ACC112 (cell line): ENCODE results near the gene ATG10.

Source experiments
- H2AFZ ChIP-seq: fragments of 200-600 bp; sonication (generic); one replicate; pipeline ENCODE4 v1.6.0; 2017; ENCODE audit warnings: antibody characterized with exemption, low read length; ENCODE audit not compliant: unreplicated experiment
- H3K27ac ChIP-seq: fragments of 200-600 bp; sonication (generic); 2 replicates; pipeline ENCODE4 v1.5.1; 2014; ENCODE audit warnings: low read depth, mild to moderate bottlenecking, antibody characterized with exemption, low read length, moderate library complexity
- H3K27me3 ChIP-seq: fragments of 200-600 bp; sonication (generic); 2 replicates; pipeline ENCODE4 v1.6.1; 2014; ENCODE audit warnings: mild to moderate bottlenecking, antibody characterized with exemption, low read length, moderate library complexity, mixed read lengths; ENCODE audit not compliant: insufficient read depth
- H3K36me3 ChIP-seq: fragments of 200-600 bp; sonication (generic); 2 replicates; pipeline ENCODE4 v1.6.1; 2016; ENCODE audit warnings: mild to moderate bottlenecking, antibody characterized with exemption, low read length, moderate library complexity, mixed read lengths; ENCODE audit not compliant: insufficient read depth
- H3K4me1 ChIP-seq: fragments of 200-600 bp; sonication (generic); one replicate; pipeline ENCODE4 v1.6.1; 2016; ENCODE audit warnings: low read length, mixed read lengths; ENCODE audit not compliant: insufficient read depth, unreplicated experiment, control insufficient read depth
- H3K4me3 ChIP-seq: fragments of 200-600 bp; sonication (generic); 2 replicates; pipeline ENCODE4 v1.5.1; 2014; ENCODE audit warnings: mild to moderate bottlenecking, low read depth, low read length
- H3K79me2 ChIP-seq: fragments of 200-600 bp; sonication (generic); one replicate; pipeline ENCODE4 v1.6.0; 2016; ENCODE audit warnings: low read length; ENCODE audit not compliant: control insufficient read depth, unreplicated experiment, insufficient read depth

The ATG10 gene

DNA sequence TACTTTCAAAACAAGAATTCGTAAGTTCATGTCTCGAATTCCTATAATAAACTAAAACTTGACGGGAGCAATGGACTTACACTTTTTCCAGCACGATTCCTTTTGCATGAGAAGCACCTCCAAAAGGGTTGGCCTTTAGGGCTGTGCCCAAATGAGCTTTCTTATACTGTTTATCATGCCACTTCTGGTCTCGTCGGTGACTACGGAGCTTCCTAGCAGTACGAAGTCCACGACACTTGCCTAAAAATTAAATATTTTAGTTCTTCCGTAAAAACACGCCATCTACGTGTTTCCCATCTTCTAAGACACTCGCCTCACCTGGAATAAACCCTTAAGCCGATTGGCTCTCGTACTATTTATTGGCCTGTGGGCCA lies 305.8 kb downstream of the ATG10 start:
- peak overlapping the region; percentile 100 for H3K4me3 ChIP-seq
- peaks cover 31% of the 10 kb centered on the region for H3K36me3 ChIP-seq
- H3K4me1 ChIP-seq: peaks cover 17% of the 10 kb centered on the region
- peaks cover 37% of the 10 kb centered on the region for H3K79me2 ChIP-seq
- H3K27me3 ChIP-seq: no peaks in the 10 kb centered on the region
- H3K27ac ChIP-seq: peak overlapping the region; percentile 67
- H2AFZ ChIP-seq: no peak overlapping the region

DNA sequence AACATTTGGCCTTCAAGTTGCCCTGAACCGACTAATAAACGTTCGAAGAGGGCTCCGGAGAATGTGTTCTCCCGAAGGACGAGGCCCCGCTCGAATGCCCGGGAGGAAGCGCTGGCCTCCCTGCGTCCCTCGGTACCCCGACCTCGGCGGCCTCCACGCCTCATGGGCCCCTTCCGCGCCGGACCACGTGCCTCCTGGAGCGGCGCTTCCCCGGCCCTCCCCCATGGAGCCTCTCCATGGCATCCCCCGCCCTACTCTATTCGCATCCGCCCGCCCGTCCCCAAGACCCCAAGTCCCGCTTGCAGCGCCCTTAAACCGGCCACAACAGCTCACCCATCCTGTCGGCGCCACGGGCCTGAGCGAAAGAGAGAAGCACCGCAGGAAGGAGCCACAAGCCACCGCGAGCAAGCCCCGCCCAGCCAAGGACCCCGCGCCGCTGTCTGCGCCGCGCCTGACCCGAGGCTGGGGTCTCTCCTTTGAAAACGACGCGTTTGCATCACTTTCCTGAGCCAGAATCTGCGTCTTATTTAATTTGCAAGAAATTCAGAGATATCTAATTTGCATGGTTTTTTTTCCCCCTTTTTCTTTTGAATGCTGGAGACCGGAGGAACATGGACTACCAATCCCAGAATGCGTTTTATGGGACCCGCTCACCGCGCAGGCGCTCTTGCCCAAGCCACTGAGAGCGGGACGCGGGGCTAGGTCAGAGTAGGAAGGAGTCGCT lies 306.3 kb downstream of the ATG10 start, which contains the start of gene RPS23:
Gene RPS23, minus strand, starts transcription at position 368 of the 724 bp plus-strand sequence. Its CDS starts 31 bp downstream, at position 337.
- Histone ChIP-seq H3K27ac (peak within 1 kb of the TSS; percentile 67), H2AFZ (peak within 1 kb of the TSS; percentile 82), H3K4me3 (peak within 1 kb of the TSS; percentile 100), H3K79me2 (peaks cover 37% of the 10 kb centered on the region), H3K36me3 (peaks cover 31% of the 10 kb centered on the region), H3K4me1 (peaks cover 17% of the 10 kb centered on the region), H3K27me3 (no peaks in the 10 kb centered on the region)

DNA sequence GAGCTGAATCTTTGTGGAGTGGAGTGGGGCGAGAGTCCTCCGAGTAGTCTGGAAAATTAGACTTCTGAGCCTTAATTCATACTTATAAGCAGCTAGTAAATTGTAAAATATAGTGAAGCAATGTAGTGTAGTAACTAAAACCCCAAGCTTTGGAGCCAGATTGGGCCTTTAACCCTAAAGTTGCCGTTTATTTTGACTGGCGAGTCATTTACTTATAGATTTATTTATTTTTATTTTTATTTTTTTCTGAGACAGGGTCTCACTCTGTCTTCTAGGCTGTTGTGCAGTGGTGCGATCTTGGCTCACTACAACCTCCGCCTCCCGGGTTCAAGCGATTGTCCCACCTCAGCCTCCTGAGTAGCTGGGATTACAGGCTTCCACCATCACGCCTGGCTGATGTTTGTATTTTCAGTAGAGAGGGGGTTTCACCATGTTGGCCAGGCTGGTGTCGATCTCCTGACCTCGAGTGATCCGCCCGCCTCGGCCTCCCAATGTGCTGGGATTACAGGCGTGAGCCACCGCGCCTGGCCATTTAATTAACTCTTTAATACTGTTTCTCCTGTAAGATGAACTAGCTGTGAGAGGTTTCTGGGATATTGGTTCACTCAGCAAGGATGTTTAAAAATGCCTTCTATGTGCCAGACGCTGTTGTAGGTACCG lies 307.0 kb downstream of the ATG10 start:
- no peaks in the 10 kb centered on the region for H3K27me3 ChIP-seq
- peaks cover 17% of the 10 kb centered on the region for H3K4me1 ChIP-seq
- peak overlapping the region; percentile 47 for H2AFZ ChIP-seq

DNA sequence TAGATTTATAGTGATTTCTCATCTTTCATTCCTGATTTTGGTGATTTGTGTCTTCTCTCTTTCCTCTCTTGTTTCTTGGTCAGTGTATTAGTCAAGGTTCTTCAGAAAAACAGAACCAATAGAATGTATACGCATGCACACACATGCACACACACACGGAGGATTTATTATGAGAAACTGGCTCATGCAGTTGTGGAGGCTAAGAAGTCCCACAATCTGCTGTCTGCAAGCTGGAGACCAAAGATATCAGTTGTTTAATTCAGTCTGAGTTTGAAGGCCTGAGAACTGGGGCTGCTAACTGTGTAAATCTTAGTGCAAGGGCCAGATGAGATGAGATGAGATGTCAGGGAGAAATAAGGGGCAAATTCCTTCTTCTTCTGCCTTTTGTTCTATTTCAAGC lies 312.1 kb downstream of the ATG10 start:
- no peak overlapping the region for H3K27ac ChIP-seq
- no peaks in the 10 kb centered on the region for H3K36me3 ChIP-seq
- no peaks in the 10 kb centered on the region for H3K27me3 ChIP-seq
- H3K4me1 ChIP-seq: peaks cover 10% of the 10 kb centered on the region
- peaks cover 7% of the 10 kb centered on the region for H3K79me2 ChIP-seq
- no peak overlapping the region for H2AFZ ChIP-seq
- no peak overlapping the region for H3K4me3 ChIP-seq

More for the DNA sequence above, 307.0 kb downstream of the ATG10 start:
- H3K36me3 ChIP-seq: peaks cover 31% of the 10 kb centered on the region
- peak overlapping the region; percentile 67; the same call in 1 of the 2 replicates for H3K27ac ChIP-seq
- H3K4me3 ChIP-seq: peak overlapping the region; percentile 100
- H3K79me2 ChIP-seq: peaks cover 37% of the 10 kb centered on the region

DNA sequence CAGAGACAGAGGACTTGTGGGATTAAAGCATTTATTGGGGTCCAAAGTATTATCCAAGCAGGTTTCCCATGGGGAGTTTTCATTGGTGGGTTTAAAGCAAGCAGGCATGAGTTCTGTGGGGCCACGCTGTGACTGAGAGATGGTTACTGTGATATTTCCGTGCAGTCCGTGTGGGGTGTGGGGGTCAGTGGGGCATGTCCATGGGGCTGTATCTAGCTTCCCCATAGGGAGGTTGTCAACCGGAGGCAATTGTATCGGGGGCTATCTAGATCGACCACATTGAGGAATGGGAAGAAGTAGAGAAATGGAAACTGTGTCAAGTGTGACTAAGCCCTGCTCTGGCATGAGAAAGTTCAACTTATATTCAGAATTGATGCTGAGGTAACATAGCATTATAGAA lies 313.4 kb downstream of the ATG10 start:
- H3K27ac ChIP-seq: no peak overlapping the region
- no peaks in the 10 kb centered on the region for H3K27me3 ChIP-seq
- H2AFZ ChIP-seq: no peak overlapping the region
- H3K79me2 ChIP-seq: peaks cover 2% of the 10 kb centered on the region
- H3K4me1 ChIP-seq: no peaks in the 10 kb centered on the region
- no peak overlapping the region for H3K4me3 ChIP-seq
- no peaks in the 10 kb centered on the region for H3K36me3 ChIP-seq

DNA sequence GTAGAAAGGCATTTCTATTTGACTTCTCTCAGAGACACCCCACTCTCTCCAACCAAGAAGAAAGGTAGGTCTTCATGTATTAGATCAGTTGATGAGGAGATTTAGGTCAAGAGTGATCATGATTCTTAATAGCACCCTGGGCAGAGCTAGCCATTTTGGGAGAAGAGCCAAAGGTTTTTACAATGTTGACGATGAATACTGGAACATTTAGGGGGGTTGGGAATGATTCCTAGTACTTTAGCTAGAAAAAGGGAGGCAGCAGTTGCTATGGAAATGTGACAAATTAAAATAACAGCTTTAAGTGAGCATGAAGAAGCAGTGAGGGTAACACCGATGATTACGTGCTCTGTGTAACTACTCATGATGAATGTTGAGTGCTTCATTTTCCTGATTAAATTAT lies 315.8 kb downstream of the ATG10 start:
- H3K4me3 ChIP-seq: no peak overlapping the region
- no peaks in the 10 kb centered on the region for H3K4me1 ChIP-seq
- no peak overlapping the region for H2AFZ ChIP-seq
- peaks cover 2% of the 10 kb centered on the region for H3K79me2 ChIP-seq
- H3K27ac ChIP-seq: no peak overlapping the region
- no peaks in the 10 kb centered on the region for H3K27me3 ChIP-seq
- no peaks in the 10 kb centered on the region for H3K36me3 ChIP-seq

DNA sequence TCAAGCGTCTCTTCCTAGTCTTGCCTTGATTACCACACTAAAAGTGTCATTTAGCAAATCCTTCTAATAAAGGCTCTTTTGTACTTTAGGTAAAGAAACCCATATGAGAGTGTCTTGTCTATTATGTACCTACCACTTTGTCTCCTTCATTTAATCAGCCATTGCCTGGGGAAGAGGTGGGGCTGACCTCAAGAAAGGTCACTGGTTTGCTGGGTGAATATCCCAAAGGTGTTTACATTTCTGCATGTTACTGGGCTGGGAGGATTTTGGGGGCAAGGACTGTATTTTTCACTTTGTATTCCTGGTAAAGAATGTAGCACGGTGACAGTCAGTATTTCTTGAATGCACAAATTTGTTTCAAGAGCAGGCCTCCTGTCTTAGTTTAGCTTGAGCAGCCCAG lies 318.2 kb downstream of the ATG10 start:
- Histone ChIP-seq H3K36me3 (no peaks in the 10 kb centered on the region), H3K4me3 (no peak overlapping the region), H3K27ac (no peak overlapping the region), H2AFZ (no peak overlapping the region), H3K79me2 (peaks cover 2% of the 10 kb centered on the region), H3K27me3 (no peaks in the 10 kb centered on the region), H3K4me1 (no peaks in the 10 kb centered on the region)

DNA sequence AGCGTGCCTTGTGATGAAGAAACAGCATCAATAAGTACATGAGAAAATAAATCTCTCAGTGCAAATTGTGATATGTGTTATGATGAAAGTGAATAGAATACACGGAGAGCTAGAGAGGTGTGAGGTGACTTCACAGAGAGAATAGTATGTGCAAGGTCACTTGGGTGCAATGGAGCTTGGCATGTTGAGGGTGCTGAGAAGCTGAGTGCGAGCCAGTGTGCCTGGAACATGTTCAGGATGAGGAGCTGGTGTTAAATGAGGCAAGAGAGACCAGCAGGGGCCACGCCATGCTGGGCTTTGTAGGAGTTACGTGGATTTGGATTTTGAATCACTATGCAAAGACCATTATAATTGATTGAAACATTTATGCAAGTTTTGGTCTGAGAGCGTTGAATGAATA lies 319.1 kb downstream of the ATG10 start:
- no peak overlapping the region for H3K27ac ChIP-seq
- H2AFZ ChIP-seq: no peak overlapping the region
- peaks cover 2% of the 10 kb centered on the region for H3K79me2 ChIP-seq
- no peak overlapping the region for H3K4me3 ChIP-seq
- H3K27me3 ChIP-seq: no peaks in the 10 kb centered on the region
- H3K36me3 ChIP-seq: no peaks in the 10 kb centered on the region
- H3K4me1 ChIP-seq: no peaks in the 10 kb centered on the region

DNA sequence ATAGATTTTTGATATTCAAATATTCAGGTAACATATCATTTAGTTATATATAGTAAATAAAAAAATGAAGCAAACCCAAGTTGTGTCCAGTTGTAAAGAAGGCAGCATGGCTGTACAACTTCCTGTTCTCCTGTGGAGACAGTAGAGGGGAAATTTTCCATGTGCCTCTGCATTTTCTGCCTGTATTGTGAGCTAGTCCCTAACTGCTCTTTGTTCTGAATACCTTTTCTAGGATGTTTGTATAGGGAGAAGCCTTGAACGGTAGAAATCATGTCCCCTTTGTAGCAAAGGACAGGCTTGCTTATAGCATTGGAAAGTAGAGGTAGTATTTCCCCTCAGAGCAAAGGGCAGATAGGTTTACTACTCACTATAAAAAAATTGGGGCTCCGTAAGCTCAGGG lies 319.6 kb downstream of the ATG10 start:
- Histone ChIP-seq H3K27ac (no peak overlapping the region), H3K4me1 (no peaks in the 10 kb centered on the region), H3K27me3 (no peaks in the 10 kb centered on the region), H3K4me3 (no peak overlapping the region), H3K36me3 (no peaks in the 10 kb centered on the region), H2AFZ (no peak overlapping the region), H3K79me2 (no peaks in the 10 kb centered on the region)

DNA sequence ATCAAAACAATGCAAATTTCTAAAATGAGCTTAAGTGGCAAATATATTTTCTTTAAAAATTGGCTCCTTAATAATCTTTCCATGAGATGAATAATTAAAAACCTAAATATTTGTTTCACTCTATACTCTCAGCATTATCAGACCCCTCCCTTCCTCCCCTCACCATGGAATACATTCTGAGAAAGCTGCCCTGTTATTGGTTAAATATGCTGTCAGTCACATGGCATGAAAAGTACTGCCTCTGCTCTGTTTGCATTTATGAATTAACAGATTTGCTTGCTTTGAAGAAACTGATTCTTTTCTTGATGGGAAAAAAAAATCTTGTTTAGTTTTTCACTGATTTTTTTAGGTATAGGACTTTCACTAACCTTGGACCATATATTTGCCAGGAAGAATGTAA lies 323.3 kb downstream of the ATG10 start:
- Histone ChIP-seq H3K79me2 (no peaks in the 10 kb centered on the region), H3K27me3 (no peaks in the 10 kb centered on the region), H3K36me3 (no peaks in the 10 kb centered on the region), H3K27ac (no peak overlapping the region), H2AFZ (no peak overlapping the region), H3K4me1 (no peaks in the 10 kb centered on the region), H3K4me3 (no peak overlapping the region)

DNA sequence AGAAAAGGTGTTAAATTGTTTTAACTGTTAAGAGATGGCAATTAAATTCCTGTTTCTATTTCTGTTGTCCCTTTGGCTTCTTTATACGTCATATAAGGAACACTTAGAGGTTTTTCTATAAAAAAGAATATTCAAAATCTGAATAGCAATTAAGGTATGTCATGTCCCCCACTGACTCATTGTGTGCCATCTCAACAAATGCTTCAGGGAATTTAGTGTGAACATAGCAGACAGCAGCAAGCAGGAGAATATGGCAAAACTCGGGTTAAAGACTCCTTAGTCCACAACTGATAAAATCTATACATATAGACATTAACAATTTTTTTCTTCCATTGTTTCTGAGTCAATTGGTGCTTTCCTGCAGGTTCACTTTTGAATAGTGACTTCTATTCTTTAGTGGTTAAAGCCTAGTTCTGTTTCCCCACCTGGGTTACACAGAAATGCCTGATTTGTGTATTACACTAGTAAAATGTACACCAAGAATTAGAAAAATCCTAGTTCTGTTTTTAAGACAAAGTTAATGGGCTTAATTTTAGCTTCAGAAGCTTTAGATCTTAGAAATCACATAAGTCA lies 324.2 kb downstream of the ATG10 start:
- Histone ChIP-seq H3K27me3 (no peaks in the 10 kb centered on the region), H3K36me3 (no peaks in the 10 kb centered on the region), H2AFZ (no peak overlapping the region), H3K79me2 (no peaks in the 10 kb centered on the region), H3K4me3 (no peak overlapping the region), H3K27ac (no peak overlapping the region), H3K4me1 (no peaks in the 10 kb centered on the region)
